Body of pancreas (tissue), 4 donors: Measurements from ENCODE around the gene ACSM2A.

Source experiments
- CTCF ChIP-seq, 7 experiments: fragments of 450-650 bp in 4 of 7; fragments of 200-600 bp in 3 of 7; sonication (generic) in 3 of 7; IDR thresholded peaks; one replicate each; pipeline ENCODE4 v1.5.1; 2016 to 2019; ENCODE audit warnings: antibody characterized with exemption in 7 of 7
- POLR2A ChIP-seq, 3 donors: fragments of 450-650 bp; IDR thresholded peaks; one replicate each; pipeline ENCODE4 v1.6.1; 2016; ENCODE audit warnings: antibody characterized with exemption in 3 of 3, mild to moderate bottlenecking in 2 of 3

- TF ChIP-seq POLR2A (IDR thresholded peaks at IDR 0.05) (peak in 1 of 3 donors; percentile 20), CTCF (IDR thresholded peaks at IDR 0.05) (no peak)
Observed at GRCh38 chr16:20409398-20410120, 41.8 kb upstream of the ACSM2A start, which contains the start of gene ACSM5.
